Measurements from ENCODE around the gene GCAT.

The GCAT gene

GRCh38 chr22:37817705-37818408 is 10.1 kb downstream of the GCAT start:
- peak overlapping the region; percentile 85 for H3K27ac Mint-ChIP-seq
- peaks cover 31% of the 10 kb centered on the region for H3K4me1 Mint-ChIP-seq
- peak; percentile 93 for TF ChIP-seq CTCF (IDR thresholded peaks at IDR 0.05)
- no peaks in the 10 kb centered on the region for H3K9me3 Mint-ChIP-seq
- peak; percentile 95 for DNase-seq
- peak overlapping the region; percentile 67 for H3K4me3 Mint-ChIP-seq
- peaks cover 47% of the 10 kb centered on the region for H3K27me3 Mint-ChIP-seq (ENCODE audit: low read depth, poor library complexity)
- H3K36me3 Mint-ChIP-seq (ENCODE audit: low read depth) = peaks cover 4% of the 10 kb centered on the region

- TF ChIP-seq CTCF (IDR thresholded peaks at IDR 0.05) = peak; percentile 18
- peak; percentile 70 for DNase-seq
- H3K27me3 Mint-ChIP-seq (ENCODE audit: low read depth, poor library complexity) = peaks cover 54% of the 10 kb centered on the region
- no peak overlapping the region for H3K27ac Mint-ChIP-seq
- peaks cover 38% of the 10 kb centered on the region for H3K4me1 Mint-ChIP-seq
- no peaks in the 10 kb centered on the region for H3K9me3 Mint-ChIP-seq
- peaks cover 4% of the 10 kb centered on the region for H3K36me3 Mint-ChIP-seq (ENCODE audit: low read depth)
- H3K4me3 Mint-ChIP-seq = peak overlapping the region; percentile 71
Measured at GRCh38 chr22:37818409-37819104, 10.8 kb downstream of the GCAT start.

GRCh38 chr22:37819105-37819433 is 11.3 kb downstream of the GCAT start:
- no peak overlapping the region for H3K27ac Mint-ChIP-seq
- peaks cover 4% of the 10 kb centered on the region for H3K36me3 Mint-ChIP-seq (ENCODE audit: low read depth)
- no peak for TF ChIP-seq CTCF (IDR thresholded peaks at IDR 0.05)
- H3K4me3 Mint-ChIP-seq = peak overlapping the region; percentile 71
- DNase-seq = no peak
- peaks cover 59% of the 10 kb centered on the region for H3K27me3 Mint-ChIP-seq (ENCODE audit: low read depth, poor library complexity)
- no peaks in the 10 kb centered on the region for H3K9me3 Mint-ChIP-seq
- peaks cover 39% of the 10 kb centered on the region for H3K4me1 Mint-ChIP-seq

- Mint-ChIP-seq H3K36me3 (ENCODE audit: low read depth) (peaks cover 4% of the 10 kb centered on the region), H3K27ac (no peak overlapping the region), H3K4me3 (no peak overlapping the region)
Measured at GRCh38 chr22:37820350-37820749, 12.6 kb downstream of the GCAT start.

GRCh38 chr22:37822079-37822833 is 14.5 kb downstream of the GCAT start:
- DNase-seq = peak; percentile 20
- no peak overlapping the region for H3K27ac Mint-ChIP-seq
- H3K36me3 Mint-ChIP-seq (ENCODE audit: low read depth) = peaks cover 4% of the 10 kb centered on the region
- TF ChIP-seq CTCF (IDR thresholded peaks at IDR 0.05) = no peak
- no peaks in the 10 kb centered on the region for H3K9me3 Mint-ChIP-seq
- H3K27me3 Mint-ChIP-seq (ENCODE audit: low read depth, poor library complexity) = peaks cover 83% of the 10 kb centered on the region
- peaks cover 45% of the 10 kb centered on the region for H3K4me1 Mint-ChIP-seq
- peak overlapping the region; percentile 10 for H3K4me3 Mint-ChIP-seq

More at GRCh38 chr22:37820350-37820749, 12.6 kb downstream of the GCAT start:
- peaks cover 70% of the 10 kb centered on the region for H3K27me3 Mint-ChIP-seq (ENCODE audit: low read depth, poor library complexity)
- peaks cover 39% of the 10 kb centered on the region for H3K4me1 Mint-ChIP-seq
- no peak for TF ChIP-seq CTCF (IDR thresholded peaks at IDR 0.05)
- H3K9me3 Mint-ChIP-seq = no peaks in the 10 kb centered on the region
- DNase-seq = no peak
